CD1c-positive myeloid dendritic cell (primary cell): ENCODE data around the gene CCBE1.

ENCODE experiments used
- DNase-seq: peaks from one replicate; pipeline ENCODE4 v3.0.0-alpha.2; 2016; ENCODE audit errors: extremely low spot score

CCBE1 gene

DNA sequence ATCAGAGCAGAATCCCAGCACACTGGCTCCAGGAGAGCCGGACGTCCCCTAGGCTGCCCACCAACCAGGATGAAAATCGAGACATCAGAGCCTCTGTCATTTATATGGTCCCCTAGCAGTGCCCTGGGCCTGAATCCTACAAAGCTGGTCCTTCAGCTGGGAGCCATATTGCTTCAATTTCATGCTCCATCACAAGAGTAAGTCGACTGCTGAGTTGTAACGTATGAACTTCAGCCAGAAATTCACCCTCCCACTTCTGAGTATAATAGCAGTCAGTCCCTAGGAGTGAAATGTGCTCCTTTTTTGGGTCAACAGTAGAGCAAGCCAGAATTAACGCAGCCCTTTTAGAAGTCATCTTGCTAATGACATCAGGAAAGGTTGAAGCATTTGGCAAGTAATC lies 126.4 kb downstream of the CCBE1 start:
- no peak for DNase-seq

DNA sequence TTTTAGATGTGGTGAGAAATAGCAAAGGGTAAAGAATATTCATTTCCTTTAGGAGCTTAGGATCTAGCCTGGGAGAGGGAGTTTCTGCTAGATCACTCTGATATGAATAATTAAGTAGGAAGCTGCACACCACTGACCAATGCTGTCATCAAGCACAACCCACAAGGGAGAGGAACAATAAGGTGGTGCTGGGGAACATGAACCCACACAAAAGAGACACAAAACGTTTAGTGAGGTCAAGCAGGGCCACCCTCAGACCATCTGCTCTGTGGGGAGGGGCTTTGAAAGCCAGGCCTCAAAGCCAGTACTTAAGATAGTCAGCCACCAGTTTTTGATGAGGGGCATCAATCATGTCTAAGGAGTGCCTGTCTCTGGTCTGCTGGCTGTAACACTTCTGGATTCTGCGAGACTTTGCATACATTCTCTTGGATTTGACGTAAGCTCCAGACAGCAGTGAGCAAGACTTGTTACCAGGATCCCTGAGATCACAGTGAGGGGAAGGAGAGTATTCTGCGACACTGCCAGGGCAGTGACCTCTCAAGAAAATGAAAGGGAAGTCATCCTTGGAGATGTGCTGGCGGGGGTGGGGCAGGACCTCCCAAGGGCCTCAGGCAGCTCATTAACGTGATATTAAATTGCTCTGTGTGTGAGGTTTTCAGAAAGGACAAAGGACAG lies 127.0 kb downstream of the CCBE1 start:
- no peak for DNase-seq

GRCh38 chr18:59569390-59569791 lies 127.8 kb downstream of the CCBE1 start:
- no peak for DNase-seq

DNA sequence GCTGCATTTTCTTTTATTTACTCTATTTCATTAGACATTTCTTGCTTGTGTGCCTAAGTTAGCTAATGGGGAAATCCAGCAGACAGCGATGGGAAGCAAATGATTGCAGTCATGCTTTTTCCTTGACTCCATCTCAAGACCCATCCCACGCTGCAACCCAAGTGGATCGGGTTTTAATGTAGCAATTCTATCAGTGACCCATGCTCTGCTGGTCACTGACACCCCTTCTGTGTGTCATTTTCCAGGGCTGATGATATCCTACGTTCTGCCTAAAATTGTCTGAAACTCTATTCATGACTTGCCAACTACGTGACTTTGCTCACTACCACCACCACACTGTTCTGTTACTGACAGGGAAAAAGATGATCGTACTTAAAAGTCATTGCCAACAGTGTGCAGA lies 129.8 kb downstream of the CCBE1 start:
- no peak for DNase-seq

DNA sequence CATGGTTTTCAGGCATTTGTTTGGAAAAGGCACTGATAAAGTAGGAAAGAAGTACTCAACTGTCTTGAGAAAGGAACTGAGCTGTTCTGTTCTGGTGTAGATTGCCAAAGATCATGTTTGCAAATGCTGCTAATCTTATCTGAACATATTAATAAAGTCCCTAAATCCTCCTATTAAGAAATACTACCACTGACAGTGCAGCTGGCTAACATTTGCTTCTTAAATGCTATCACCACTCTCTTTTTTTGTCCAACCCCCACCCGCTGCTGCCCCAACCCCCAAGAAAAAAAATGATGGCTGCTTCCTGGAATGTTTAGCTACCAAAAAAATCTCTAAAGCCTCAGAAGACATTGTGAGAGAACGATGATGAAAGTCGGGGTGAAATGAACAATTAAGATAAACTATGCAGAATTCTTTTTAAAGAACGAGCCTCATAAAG lies 130.7 kb downstream of the CCBE1 start:
- DNase-seq: no peak

- DNase-seq: no peak
Measured at GRCh38 chr18:59565957-59566356, 131.3 kb downstream of the CCBE1 start.

- DNase-seq: no peak
Measured at GRCh38 chr18:59564561-59564960, 132.7 kb downstream of the CCBE1 start.

GRCh38 chr18:59563176-59563785 lies 133.9 kb downstream of the CCBE1 start:
- no peak for DNase-seq

DNA sequence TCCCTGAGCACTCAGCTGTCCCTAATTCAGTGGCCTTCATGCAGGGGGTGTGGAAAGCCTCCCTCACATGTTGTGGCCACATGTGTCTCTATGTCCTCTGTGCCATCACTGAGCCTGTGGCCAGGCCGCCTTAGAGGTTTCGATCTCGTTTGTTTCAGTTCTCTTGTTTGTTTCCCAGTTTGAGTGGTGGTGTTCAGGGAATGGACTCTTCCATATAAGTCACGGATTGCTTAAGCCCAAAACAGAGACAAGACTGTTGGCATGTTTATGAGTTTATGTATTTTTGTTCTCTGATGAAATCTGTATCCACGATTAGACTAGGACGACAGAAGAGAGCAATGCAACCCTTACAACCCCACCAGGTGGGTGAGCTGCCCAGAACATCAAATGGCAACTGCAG lies 134.5 kb downstream of the CCBE1 start:
- no peak for DNase-seq

DNA sequence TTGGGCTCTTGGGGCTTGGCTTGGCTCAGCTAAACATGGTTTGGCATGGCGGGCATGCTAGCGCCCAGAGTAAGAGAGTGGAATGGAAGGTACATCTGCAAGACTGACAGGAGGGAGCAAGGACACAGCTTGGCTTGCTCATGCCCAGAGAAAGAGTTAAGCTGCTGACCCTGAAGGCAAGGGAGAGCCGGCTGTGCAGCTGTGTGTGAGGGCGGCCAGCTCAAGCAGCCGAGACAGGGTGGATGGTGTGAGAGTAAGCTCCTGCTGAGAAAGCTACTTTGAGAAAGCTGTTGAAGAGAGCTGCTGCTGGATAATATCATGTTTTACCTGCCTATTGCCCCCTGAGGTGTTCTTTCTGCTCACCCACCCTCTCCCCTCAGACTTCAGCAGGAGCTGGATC lies 135.6 kb downstream of the CCBE1 start:
- no peak for DNase-seq

GRCh38 chr18:59560556-59560955 lies 136.7 kb downstream of the CCBE1 start:
- no peak for DNase-seq

- DNase-seq: no peak
Measured at GRCh38 chr18:59559528-59559927, 137.7 kb downstream of the CCBE1 start.

DNA sequence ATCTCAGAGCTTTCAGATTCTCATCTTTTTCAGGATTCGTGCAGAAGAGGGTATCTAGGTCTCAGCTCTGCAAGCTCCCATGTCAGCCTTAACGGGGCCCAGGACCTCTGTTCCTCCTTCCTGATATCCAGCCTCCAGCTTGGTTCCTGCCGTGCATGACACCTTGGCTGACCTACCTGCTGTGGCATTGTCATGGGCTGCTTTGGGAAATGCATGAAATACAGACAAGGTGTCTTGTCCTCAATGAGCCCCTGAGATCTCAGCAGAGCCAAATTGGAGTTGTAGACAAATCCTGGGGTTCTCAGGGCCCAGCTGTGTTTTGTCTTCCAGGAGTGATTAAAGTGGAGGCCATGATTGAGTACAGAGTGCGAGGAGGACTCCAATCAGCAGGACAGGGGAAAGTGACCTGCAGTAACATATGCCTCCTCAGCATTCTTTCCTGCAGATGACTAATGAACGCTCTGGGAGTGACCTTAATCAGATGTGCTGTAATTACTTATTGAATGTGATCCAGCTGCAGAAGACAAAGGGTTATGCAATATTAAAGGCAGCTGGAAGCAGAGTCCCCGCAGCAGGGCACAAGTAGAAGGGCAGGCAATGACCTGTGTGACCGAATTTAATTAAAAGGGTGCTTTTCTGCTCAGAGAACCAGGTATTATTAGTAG lies 141.1 kb downstream of the CCBE1 start:
- no peak for DNase-seq

DNA sequence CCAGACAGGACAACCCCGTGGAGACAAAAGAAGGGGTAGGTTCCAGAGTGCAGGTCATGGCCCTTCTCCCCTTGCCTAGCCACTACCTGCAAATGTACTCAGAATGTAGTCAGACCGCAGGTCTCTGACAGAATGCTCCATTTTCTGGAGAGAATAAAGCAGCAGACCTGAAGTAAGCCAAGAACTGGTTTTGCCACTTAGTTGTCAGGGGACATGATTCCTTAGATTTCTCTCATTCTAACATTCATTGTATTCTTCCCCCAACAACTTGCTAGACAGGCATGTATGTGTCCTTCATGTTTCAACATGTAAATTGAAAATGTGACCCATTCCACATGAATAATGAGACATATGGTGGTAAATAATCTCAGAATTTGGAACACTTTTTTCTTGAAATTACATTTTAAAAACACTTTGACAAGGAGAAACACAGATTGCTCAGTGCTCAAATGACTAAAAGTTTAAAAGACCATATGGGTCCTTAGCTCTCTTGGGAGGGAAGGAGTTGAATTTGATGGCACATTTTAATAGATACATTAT lies 142.4 kb downstream of the CCBE1 start:
- no peak for DNase-seq

DNA sequence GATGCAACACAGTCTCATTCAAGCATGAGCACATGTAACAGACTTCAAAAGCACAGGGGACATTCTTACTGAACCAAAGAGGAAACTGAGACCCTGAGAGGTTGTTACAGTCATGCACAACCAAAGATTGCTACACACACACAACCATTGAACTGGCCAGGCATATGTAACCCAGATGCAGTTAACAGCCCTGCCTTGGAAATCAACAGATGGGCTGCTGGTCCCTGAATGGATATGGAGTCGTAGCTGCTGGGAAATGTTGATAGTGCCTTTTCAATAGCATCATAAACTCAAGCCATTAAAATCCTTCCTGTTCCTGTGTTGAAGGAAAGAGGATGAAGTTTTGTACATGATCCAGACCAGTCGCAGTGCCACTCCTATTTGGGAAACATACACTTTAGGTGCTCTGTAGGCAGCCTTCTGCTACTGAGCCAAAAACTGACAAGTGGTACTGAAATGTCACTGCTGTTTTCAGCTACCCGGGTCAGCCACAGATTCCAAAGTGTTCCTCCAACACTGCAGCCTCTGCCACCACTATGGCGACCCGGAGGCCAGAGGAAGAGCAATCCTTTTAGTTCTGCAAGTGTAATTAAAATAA lies 143.9 kb downstream of the CCBE1 start:
- DNase-seq: no peak

GRCh38 chr18:59551902-59552635 lies 145.2 kb downstream of the CCBE1 start:
- DNase-seq: no peak

DNA sequence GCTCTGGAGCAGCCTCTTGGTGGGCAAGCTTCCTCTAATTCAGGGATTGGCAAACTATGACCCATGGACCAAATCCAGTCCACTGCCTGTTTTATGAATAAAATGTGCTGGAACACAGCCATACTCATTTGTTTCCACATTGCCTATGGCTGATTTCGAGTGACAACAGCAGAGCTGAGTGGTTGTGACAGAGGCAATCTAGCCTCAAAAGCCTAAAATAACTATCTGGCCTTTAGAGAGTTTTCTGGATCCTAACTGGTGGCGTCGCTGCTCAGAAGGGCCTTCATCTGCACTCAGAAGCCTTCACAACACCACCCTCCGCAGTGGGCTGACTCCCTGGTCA lies 147.1 kb downstream of the CCBE1 start:
- DNase-seq: no peak

- no peak for DNase-seq
Measured at GRCh38 chr18:59549503-59550173, 147.6 kb downstream of the CCBE1 start.

- no peak for DNase-seq
Measured at GRCh38 chr18:59547581-59548182, 149.5 kb downstream of the CCBE1 start.

DNA sequence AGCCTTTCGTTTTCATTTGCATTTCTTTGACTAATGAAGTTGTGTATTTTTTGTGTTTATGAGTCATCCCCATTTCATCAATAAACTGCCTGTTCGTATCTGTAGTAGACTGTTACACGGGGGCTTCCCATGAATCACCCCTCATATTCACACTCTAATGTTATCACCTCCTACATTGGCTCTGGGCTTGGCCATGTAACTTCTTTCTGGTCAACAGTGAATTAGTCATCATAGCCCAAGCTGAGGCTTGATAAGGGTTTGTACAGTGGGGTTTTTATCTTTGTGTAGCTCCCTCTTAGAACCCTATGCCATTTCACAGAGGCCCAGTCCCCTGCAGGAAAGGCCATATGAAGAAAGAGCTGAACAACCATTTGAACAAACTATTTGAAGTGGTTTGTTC lies 151.0 kb downstream of the CCBE1 start:
- DNase-seq: no peak

GRCh38 chr18:59540780-59541179 lies 156.4 kb downstream of the CCBE1 start:
- DNase-seq: no peak
